Measurements from ENCODE around the gene INSYN2B.
A peak's percentile ranks its signal among the peaks of the same experiment; 100 is the strongest.

The INSYN2B gene

DNA sequence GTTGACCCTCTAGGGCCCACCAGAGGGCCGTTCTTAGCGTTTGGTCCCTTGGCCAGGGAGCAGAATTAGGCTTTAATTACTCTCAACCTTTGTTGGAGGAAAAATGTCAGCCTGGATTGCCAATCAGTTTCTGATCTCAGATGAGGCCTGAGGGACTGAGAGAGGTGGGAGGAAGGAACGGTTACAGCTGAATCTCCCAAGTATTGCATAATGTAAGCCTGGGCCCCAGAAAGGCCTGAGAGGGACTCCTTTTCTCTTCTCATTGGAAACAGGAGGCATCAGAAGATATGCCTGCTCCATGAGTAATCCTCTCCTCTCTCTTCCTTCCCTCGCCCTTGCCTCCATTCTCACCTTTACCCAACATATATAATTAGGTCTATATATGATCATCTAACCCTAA, 105.7 kb downstream of the INSYN2B start:
- DNase-seq, result no peak
- in situ Hi-C loops (cut with HindIII; ENCODE audit: low pct_ligation_motif_present, low pct_unique_long_range_greater_than_20kb, low sequenced_read_pairs), result no loop called here

DNA sequence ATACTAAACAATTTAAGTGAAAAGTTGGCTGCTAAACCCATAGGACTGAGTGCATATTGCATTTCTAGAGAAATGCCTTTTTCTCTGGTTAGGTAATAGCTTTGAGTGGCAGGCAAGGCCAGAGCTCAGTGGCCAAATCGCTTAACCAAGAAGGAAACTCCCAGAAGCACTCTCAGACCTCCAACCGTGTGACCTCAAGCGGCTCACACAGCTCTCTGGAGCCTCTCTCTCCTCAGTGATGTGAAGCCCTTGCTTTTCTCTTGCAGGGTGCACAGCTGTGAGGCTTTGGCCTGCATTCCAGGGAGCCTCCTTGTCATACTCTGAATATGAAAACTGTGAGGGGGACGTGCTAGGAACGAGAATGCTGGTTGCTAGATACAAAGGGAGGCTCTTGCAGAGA, 106.7 kb downstream of the INSYN2B start:
- in situ Hi-C loops (cut with HindIII; ENCODE audit: low pct_ligation_motif_present, low pct_unique_long_range_greater_than_20kb, low sequenced_read_pairs), result no loop called here
- no peak for DNase-seq

- DNase-seq, result no peak
- in situ Hi-C loops (cut with HindIII; ENCODE audit: low pct_ligation_motif_present, low pct_unique_long_range_greater_than_20kb, low sequenced_read_pairs), result no loop called here
Measured at GRCh38 chr5:169871826-169872490, 108.3 kb downstream of the INSYN2B start.

DNA sequence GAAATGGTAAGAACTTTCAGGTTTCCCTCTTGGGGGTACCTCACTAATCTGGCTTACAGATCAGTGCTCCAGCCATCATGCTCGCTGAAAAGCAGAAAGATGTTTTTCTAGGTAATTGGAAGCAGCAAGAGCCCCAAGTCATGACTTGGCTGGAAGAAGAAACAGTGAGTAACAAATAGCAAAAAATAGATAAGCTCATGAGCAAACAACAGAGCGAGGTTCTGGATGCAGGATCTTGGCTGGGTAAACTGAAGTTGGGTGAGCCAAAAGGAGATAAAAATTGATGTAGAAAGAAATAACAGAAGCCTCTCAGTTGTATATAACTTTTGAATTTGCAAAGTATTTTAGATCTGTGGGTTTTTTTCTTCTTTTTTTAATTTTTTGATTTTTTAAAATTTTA, 110.1 kb downstream of the INSYN2B start:
- DNase-seq, result no peak
- in situ Hi-C loops (cut with HindIII; ENCODE audit: low pct_ligation_motif_present, low pct_unique_long_range_greater_than_20kb, low sequenced_read_pairs), result no loop called here

DNA sequence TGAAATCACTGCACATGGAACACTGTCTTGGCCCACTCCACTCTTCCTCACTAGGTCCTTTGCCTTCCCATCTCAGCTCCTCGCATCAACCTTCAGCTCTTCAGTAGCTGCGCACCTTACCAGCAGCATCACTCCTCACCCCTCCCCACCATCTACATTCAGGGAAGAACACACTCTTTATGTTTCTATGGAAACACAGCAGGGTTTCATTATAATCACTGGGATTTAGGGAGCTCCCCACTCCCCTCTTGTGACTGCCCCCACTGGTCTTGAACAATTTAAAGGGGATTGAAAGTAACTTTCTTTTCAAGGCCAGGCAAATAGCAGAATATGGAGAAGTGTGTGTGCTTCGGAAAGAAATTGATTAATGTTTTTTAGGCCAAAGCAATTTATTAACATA, 111.2 kb downstream of the INSYN2B start:
- in situ Hi-C loops (cut with HindIII; ENCODE audit: low pct_ligation_motif_present, low pct_unique_long_range_greater_than_20kb, low sequenced_read_pairs), result no loop called here
- no peak for DNase-seq

GRCh38 chr5:169867347-169867746, 112.9 kb downstream of the INSYN2B start:
- in situ Hi-C loops (cut with HindIII; ENCODE audit: low pct_ligation_motif_present, low pct_unique_long_range_greater_than_20kb, low sequenced_read_pairs), result no loop called here
- no peak for DNase-seq

DNA sequence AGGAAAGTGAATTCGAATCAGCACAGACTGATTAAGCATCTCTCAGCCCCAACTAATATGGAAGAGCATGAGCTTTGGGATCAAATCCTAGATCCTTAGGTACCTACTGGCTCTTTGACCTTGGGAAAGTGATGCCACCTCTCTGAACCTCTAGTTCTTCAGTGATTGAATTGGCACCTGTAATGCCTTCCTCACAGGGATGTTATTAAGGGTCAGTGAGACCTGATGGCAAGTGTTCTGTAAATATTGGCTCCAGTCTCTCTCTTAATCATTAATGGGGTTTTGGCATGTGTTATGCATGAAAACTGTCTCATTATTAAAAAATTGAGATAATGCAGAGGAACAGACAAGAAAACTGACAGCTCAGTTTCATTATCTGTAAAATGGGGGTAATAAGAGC, 115.8 kb downstream of the INSYN2B start:
- no peak for DNase-seq
- in situ Hi-C loops (cut with HindIII; ENCODE audit: low pct_ligation_motif_present, low pct_unique_long_range_greater_than_20kb, low sequenced_read_pairs), result no loop called here

GRCh38 chr5:169862391-169862811, 117.9 kb downstream of the INSYN2B start:
- in situ Hi-C loops (cut with HindIII; ENCODE audit: low pct_ligation_motif_present, low pct_unique_long_range_greater_than_20kb, low sequenced_read_pairs), result no loop called here
- no peak for DNase-seq

DNA sequence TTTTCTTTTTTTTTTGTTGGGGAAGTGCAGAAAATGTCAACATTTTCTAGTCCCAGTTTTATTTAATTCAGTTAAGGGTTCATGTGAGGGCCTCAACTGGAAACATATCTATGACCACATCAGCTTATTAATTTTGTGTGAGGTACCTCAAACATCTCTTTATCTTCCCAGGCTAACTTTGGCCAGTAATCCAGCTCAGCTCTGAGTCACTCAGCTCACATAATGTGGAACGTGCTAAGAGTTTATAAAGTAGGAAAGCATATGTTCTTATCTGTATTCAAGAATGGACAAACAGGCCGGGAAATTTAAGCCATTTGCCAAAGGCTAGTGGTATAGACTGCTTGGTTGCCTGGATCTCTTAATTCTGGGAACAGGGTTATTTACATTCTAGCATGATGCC, 118.4 kb downstream of the INSYN2B start:
- in situ Hi-C loops (cut with HindIII; ENCODE audit: low pct_ligation_motif_present, low pct_unique_long_range_greater_than_20kb, low sequenced_read_pairs), result no loop called here
- no peak for DNase-seq

- in situ Hi-C loops (cut with HindIII; ENCODE audit: low pct_ligation_motif_present, low pct_unique_long_range_greater_than_20kb, low sequenced_read_pairs), result no loop called here
- no peak for DNase-seq
Measured at GRCh38 chr5:169861433-169861832, 118.9 kb downstream of the INSYN2B start.

- DNase-seq, result no peak
- in situ Hi-C loops (cut with HindIII; ENCODE audit: low pct_ligation_motif_present, low pct_unique_long_range_greater_than_20kb, low sequenced_read_pairs), result no loop called here
Measured at GRCh38 chr5:169860585-169860984, 119.7 kb downstream of the INSYN2B start.

GRCh38 chr5:169856571-169856970, 123.7 kb downstream of the INSYN2B start:
- in situ Hi-C loops (cut with HindIII; ENCODE audit: low pct_ligation_motif_present, low pct_unique_long_range_greater_than_20kb, low sequenced_read_pairs), result no loop called here
- peak; percentile 71 for DNase-seq

GRCh38 chr5:169851321-169851850, 128.9 kb downstream of the INSYN2B start:
- in situ Hi-C loops (cut with HindIII; ENCODE audit: low pct_ligation_motif_present, low pct_unique_long_range_greater_than_20kb, low sequenced_read_pairs), result no loop called here
- DNase-seq, result no peak

DNA sequence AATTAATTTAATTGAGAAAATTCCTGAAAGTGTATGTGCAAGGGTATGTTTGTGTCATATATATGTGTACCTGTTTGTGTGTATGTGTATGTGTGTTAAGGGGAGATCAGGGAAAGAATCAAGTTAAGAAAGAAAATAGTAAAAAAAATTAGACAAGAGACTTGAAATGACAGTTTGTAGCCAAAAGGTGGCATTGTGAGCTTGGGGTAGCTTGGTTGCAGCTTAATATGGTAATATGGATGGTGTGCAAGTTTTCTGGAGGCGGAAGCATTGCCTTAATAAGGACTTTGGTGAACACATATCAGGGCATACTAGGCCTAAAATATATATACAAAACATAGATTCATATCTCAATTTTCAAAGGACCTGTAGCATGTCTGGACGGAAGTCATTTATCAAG, 129.9 kb downstream of the INSYN2B start:
- DNase-seq, result no peak
- in situ Hi-C loops (cut with HindIII; ENCODE audit: low pct_ligation_motif_present, low pct_unique_long_range_greater_than_20kb, low sequenced_read_pairs), result no loop called here

- in situ Hi-C loops (cut with HindIII; ENCODE audit: low pct_ligation_motif_present, low pct_unique_long_range_greater_than_20kb, low sequenced_read_pairs), result no loop called here
- DNase-seq, result no peak
Measured at GRCh38 chr5:169848792-169849191, 131.5 kb downstream of the INSYN2B start.

DNA sequence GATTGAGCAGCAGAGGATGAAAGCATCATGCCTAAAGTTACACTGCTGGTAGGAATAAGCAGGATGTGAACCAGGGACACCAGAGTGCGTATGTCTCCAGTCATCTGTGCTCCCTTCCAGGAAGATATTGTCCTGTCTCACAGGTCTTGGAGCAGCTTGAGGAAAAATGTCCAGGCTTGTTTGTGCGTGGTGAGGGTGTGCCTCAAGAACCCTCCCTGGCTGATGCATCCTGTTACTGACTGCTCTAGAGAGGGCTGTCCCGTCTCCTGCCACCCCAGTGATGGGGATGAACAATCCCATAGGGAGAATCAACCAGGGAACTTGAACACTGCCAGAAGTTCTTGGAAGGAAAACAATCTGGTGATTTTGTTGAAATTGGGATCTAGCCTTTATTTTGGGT, 132.0 kb downstream of the INSYN2B start:
- DNase-seq, result no peak
- in situ Hi-C loops (cut with HindIII; ENCODE audit: low pct_ligation_motif_present, low pct_unique_long_range_greater_than_20kb, low sequenced_read_pairs), result no loop called here

GRCh38 chr5:169847519-169847918, 132.8 kb downstream of the INSYN2B start:
- no peak for DNase-seq
- in situ Hi-C loops (cut with HindIII; ENCODE audit: low pct_ligation_motif_present, low pct_unique_long_range_greater_than_20kb, low sequenced_read_pairs), result no loop called here

GRCh38 chr5:169842699-169843098, 137.6 kb downstream of the INSYN2B start:
- DNase-seq, result no peak
- in situ Hi-C loops (cut with HindIII; ENCODE audit: low pct_ligation_motif_present, low pct_unique_long_range_greater_than_20kb, low sequenced_read_pairs), result no loop called here

DNA sequence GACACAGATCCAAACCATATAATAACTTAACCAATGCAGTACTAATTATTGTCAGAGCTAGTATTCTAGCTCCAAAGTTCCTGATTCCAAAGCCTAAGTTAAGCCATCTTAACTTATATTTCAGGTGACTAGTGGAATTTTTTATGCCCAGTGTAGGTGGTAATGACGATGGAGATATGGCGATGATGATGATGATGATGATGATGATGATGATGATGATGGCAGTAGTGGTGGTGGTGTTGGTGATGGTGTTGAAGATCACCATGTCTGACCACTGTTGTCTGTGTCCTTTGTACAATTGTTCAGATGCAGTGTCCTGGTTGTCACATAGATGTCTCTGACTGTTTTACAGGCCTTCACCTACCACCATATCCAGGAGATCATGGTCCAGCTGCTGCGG, 139.9 kb downstream of the INSYN2B start:
- DNase-seq, result no peak
- in situ Hi-C loops (cut with HindIII; ENCODE audit: low pct_ligation_motif_present, low pct_unique_long_range_greater_than_20kb, low sequenced_read_pairs), result no loop called here

DNA sequence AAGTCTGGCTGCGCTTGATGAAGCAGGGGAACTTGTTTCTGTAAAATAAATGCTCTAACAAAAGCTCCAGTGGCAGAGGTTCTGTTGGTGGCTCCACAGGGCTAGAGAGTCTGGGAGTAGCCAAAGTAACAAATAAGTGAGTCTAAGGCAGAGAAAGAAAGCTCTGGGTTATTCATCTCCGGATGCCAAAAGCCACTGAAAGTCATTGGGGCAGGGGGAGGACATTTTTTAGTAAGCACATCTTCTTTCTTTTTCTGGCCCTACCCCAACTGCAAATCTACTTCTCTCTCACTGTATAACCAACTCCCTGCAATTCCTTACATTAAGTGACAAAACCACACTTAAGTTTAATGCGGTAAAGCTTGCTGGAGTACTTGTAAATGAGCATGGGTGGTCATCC, 141.6 kb downstream of the INSYN2B start:
- in situ Hi-C loops (cut with HindIII; ENCODE audit: low pct_ligation_motif_present, low pct_unique_long_range_greater_than_20kb, low sequenced_read_pairs), result no loop called here
- DNase-seq, result no peak

DNA sequence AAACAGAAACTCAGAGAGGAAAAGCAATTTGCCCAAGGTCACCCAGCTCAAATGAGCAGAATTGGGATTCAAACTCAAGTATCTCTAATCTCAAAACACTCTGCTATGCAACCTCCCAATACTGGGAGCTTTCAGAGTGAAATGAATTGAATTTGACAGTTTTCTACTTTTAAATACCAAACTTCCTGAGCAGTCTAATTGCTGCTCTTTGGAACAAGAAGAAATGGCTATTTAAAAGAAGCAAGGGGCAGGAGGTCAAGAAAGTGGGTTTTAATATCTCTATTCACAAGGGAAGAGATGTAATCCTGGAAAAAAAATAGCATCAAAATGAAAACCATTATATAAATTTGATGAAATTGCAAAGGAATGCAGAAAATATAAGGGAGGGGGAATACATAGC, 142.6 kb downstream of the INSYN2B start:
- in situ Hi-C loops (cut with HindIII; ENCODE audit: low pct_ligation_motif_present, low pct_unique_long_range_greater_than_20kb, low sequenced_read_pairs), result no loop called here
- DNase-seq, result no peak

Measured in ACHN (cell line).